GM13977 (cell line): Measurements from ENCODE around the gene KLK7.
"Not testable (repeated sequence)": the region's sequence is repeated elsewhere in the genome, so short reads cannot be mapped to it uniquely, and the experiment has no call there.

ENCODE experiments used
- DNase-seq: peaks from one replicate; pipeline ENCODE4 v3.0.0; 2012; ENCODE audit warnings: low spot score
- in situ Hi-C: fragments of 300-500 bp; cut with MboI; formaldehyde crosslinking; loops from one replicate; pipeline ENCODE4 v1.12.0; 2022; ENCODE audit warnings: low sequenced_read_pairs, low pct_unique_long_range_greater_than_20kb, mixed read lengths, inconsistent platforms; ENCODE audit not compliant: unreplicated experiment
- TF ChIP-seq, protein P1 (sequence below): IDR thresholded peaks from 2 replicates; pipeline ENCODE4 v1.5.1; 2012; ENCODE audit warnings: mild to moderate bottlenecking, control low read depth; ENCODE audit not compliant: insufficient read depth; ENCODE audit errors: extremely low read depth, missing control alignments

KLK7 gene

GRCh38 chr19:50998686-50999085 is 15.0 kb upstream of the KLK7 start:
- TF ChIP-seq, protein P1, sequence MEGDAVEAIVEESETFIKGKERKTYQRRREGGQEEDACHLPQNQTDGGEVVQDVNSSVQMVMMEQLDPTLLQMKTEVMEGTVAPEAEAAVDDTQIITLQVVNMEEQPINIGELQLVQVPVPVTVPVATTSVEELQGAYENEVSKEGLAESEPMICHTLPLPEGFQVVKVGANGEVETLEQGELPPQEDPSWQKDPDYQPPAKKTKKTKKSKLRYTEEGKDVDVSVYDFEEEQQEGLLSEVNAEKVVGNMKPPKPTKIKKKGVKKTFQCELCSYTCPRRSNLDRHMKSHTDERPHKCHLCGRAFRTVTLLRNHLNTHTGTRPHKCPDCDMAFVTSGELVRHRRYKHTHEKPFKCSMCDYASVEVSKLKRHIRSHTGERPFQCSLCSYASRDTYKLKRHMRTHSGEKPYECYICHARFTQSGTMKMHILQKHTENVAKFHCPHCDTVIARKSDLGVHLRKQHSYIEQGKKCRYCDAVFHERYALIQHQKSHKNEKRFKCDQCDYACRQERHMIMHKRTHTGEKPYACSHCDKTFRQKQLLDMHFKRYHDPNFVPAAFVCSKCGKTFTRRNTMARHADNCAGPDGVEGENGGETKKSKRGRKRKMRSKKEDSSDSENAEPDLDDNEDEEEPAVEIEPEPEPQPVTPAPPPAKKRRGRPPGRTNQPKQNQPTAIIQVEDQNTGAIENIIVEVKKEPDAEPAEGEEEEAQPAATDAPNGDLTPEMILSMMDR, result no peak
- in situ Hi-C loops, result no loop called here
- no peak for DNase-seq

DNA sequence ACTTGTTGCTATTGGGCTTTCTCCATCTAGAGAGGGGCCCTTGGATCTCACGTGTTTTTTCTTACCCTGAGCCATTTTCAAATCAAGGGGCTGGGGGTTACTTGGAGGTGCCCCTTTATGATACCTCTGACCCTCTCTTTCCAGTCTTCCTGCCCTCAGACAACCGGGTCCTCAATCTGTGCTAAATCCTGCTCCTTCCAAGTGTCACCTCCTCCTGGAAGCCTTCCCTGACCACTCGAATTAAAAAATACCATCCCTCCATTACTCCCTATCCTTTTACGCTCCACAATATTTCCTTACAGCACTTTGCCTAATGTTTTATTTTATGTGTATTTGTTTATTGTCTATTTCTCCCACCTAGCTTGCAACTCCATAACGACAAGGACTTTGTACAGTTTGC is 14.3 kb upstream of the KLK7 start:
- TF ChIP-seq, protein P1, result no peak
- in situ Hi-C loops, result no loop called here
- DNase-seq, result no peak

- TF ChIP-seq, protein P1, result no peak
- in situ Hi-C loops, result no loop called here
- DNase-seq, result no peak
Observed at GRCh38 chr19:50994129-50994528, 10.4 kb upstream of the KLK7 start.

GRCh38 chr19:50992666-50993035 is 8.9 kb upstream of the KLK7 start:
- DNase-seq, result no peak
- in situ Hi-C loops, result no loop called here
- TF ChIP-seq, protein P1, result no peak

DNA sequence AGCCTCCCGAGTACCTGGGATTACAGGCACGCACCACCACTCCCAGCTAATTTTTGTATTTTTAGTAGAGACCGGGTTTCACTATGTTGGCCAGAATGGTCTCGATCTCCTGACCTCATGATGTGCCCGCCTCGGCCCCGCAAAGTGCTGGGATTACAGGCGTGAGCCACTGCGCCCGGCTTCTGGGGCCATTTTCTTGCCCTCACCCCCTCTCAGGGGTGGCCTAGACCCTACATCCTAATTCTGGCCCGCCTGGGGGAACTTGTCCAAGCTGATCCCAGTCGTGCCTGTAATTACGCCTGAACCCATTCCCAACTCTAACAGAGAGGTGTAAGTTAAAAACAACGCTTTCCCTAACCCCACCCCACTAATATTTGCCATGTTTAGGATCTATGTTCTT is 699 bp upstream of the KLK7 start:
- DNase-seq, in situ Hi-C loops: not testable (repeated sequence)

- in situ Hi-C loops, result no loop called here
- DNase-seq, result no peak
- TF ChIP-seq, protein P1, result no peak
Observed at GRCh38 chr19:50982186-50982585, 1.5 kb downstream of the KLK7 start.

DNA sequence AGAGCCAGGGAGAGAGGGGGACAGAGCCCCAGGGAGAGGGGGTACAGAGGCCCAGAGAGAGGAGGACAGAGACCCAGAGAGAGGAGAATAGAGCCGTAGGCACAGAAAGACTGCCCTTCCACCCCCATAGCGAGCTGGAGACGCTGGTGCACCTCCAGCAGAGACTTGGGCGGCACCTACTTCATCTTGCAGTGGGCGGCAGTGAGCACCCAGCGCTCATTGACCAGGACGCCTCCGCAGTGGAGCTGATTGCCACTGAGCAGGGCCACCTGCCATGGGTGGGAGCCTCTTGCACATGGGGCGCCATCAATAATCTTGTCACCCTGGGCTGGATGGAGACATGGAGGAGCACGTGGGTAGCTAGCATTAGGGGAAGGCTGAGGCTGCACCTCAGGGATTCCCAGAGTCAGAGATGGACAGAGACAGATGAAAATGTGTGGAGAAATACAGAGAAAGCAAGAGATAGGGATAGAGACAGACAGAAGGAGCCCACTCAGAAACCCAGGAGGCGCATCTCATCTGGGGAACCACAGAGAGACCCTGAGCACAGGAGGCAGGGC is 2.0 kb downstream of the KLK7 start:
- in situ Hi-C loops, result no loop called here
- DNase-seq, result no peak
- TF ChIP-seq, protein P1, result no peak
